Esophagus squamous epithelium (tissue), 5 donors: ENCODE data around the gene ADAMTSL2. TPM values are rescaled to one million over a fixed set of nuclear protein-coding genes. Genes with fewer than 3 reads are reported as not detected.

Experiments
- DNase-seq: peaks from one replicate; lab custom pipeline; 2025; lab: John Stamatoyannopoulos, UW
- H3K27ac ChIP-seq, 4 donors: fragments of 200-600 bp; sonication (generic); one replicate each; pipeline ENCODE4 v1.5.1; 2016 to 2019; ENCODE audit warnings: mild to moderate bottlenecking in 1 of 4
- H3K27me3 ChIP-seq, 4 donors: fragments of 200-600 bp; sonication (generic); 1 replicate in 3 of 4; 2 replicates in 1 of 4; pipeline versions ENCODE4 v1.5.1 to v1.6.0; 2017 to 2021; ENCODE audit warnings: antibody characterized with exemption in 1 of 4
- H3K36me3 ChIP-seq, 3 donors: fragments of 200-600 bp; sonication (generic); one replicate each; pipeline ENCODE4 v1.5.1; 2016 to 2019
- H3K4me1 ChIP-seq, 3 donors: fragments of 200-600 bp; sonication (generic); one replicate each; pipeline ENCODE4 v1.5.1; 2017 to 2019
- H3K4me3 ChIP-seq, 4 donors: fragments of 200-600 bp; sonication (generic); 1 replicate in 3 of 4; 2 replicates in 1 of 4; pipeline ENCODE4 v1.5.1; 2016 to 2019; ENCODE audit warnings: mild to moderate bottlenecking in 2 of 4, moderate library complexity in 1 of 4
- H3K9me3 ChIP-seq, 3 donors: fragments of 200-600 bp; sonication (generic); one replicate each; pipeline ENCODE4 v1.5.1; 2016 to 2019
- POLR2A ChIP-seq, 4 donors: fragments of 450-650 bp; IDR thresholded peaks; one replicate each; pipeline ENCODE4 v1.6.1; 2017; ENCODE audit warnings: antibody characterized with exemption in 4 of 4, mild to moderate bottlenecking in 4 of 4, moderate library complexity in 3 of 4
- WGBS, 2 donors: methylation state at CpG; one replicate each; pipeline ENCODE4 v1.1.5; 2018; 5-methylcytosine and 5-hydroxymethylcytosine counted together
- intact Hi-C: fragments of 100-400 bp; cut with DNase I; formaldehyde crosslinking; loops from one replicate; pipeline ENCODE4 v1.15.0; 2022
- total RNA-seq, 4 donors: library from RNA; depleted of rRNA; stranded (reverse); fragments of >200 nt; gene quantifications; one replicate each; pipeline ENCODE4 v1.1.0, GENCODE V29; 2016
- TF ChIP-seq, protein P1 (sequence below), 6 experiments: fragments of 450-650 bp in 4 of 6; fragments of 200-600 bp in 2 of 6; sonication (generic) in 2 of 6; IDR thresholded peaks; one replicate each; pipeline ENCODE4 v1.5.1; 2016 to 2019; ENCODE audit warnings: antibody characterized with exemption in 6 of 6, mild to moderate bottlenecking in 4 of 6, moderate library complexity in 4 of 6
- donor health status: DM: yes; HTN: yes; CAD: no.

Gene ADAMTSL2
- total RNA-seq, 4 donors from 2014 or later = 1.1 to 2.1 (median 1.4) TPM

DNA sequence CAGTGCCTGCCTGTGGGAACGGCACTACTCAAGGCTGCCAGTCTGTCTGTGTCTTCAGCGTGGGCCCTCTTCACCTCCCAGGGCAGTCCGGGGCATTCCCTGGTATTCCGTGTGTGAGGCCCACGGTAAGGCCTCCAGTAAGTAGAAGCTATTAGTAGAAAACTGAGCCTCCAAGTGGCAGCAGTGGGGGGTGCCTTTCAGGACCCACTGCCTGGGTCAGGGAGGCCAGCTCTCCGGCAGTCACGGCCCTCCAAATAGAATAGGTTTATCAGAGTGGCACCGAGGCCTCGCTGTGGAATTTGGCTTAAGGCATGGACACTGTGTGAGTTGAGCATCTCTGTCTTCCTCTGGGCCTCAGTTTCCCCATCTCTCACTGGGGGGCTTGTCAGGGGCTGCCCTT lies 23.1 kb downstream of the ADAMTSL2 start:
- Histone ChIP-seq H3K27ac (peak overlapping the region in 3 of 4 donors; percentile 63 to 83 (median 74)), H3K36me3 (no peaks in the 10 kb centered on the region), H3K4me1 (peaks cover 12 to 41% (median 16%) of the 10 kb centered on the region in 3 donors), H3K9me3 (no peaks in the 10 kb centered on the region), H3K27me3 (peaks cover 0 to 12% (median 0%) of the 10 kb centered on the region in 4 donors), H3K4me3 (no peak overlapping the region)
- intact Hi-C loops = no loop called here
- TF ChIP-seq, protein P1, sequence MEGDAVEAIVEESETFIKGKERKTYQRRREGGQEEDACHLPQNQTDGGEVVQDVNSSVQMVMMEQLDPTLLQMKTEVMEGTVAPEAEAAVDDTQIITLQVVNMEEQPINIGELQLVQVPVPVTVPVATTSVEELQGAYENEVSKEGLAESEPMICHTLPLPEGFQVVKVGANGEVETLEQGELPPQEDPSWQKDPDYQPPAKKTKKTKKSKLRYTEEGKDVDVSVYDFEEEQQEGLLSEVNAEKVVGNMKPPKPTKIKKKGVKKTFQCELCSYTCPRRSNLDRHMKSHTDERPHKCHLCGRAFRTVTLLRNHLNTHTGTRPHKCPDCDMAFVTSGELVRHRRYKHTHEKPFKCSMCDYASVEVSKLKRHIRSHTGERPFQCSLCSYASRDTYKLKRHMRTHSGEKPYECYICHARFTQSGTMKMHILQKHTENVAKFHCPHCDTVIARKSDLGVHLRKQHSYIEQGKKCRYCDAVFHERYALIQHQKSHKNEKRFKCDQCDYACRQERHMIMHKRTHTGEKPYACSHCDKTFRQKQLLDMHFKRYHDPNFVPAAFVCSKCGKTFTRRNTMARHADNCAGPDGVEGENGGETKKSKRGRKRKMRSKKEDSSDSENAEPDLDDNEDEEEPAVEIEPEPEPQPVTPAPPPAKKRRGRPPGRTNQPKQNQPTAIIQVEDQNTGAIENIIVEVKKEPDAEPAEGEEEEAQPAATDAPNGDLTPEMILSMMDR (IDR thresholded peaks at IDR 0.05) = no peak
- TF ChIP-seq POLR2A (IDR thresholded peaks at IDR 0.05) = no peak
- 80 to 95% methylated on average over 1 to 4 of the region's 9 CpGs for WGBS, 2 donors
- no peak for DNase-seq

DNA sequence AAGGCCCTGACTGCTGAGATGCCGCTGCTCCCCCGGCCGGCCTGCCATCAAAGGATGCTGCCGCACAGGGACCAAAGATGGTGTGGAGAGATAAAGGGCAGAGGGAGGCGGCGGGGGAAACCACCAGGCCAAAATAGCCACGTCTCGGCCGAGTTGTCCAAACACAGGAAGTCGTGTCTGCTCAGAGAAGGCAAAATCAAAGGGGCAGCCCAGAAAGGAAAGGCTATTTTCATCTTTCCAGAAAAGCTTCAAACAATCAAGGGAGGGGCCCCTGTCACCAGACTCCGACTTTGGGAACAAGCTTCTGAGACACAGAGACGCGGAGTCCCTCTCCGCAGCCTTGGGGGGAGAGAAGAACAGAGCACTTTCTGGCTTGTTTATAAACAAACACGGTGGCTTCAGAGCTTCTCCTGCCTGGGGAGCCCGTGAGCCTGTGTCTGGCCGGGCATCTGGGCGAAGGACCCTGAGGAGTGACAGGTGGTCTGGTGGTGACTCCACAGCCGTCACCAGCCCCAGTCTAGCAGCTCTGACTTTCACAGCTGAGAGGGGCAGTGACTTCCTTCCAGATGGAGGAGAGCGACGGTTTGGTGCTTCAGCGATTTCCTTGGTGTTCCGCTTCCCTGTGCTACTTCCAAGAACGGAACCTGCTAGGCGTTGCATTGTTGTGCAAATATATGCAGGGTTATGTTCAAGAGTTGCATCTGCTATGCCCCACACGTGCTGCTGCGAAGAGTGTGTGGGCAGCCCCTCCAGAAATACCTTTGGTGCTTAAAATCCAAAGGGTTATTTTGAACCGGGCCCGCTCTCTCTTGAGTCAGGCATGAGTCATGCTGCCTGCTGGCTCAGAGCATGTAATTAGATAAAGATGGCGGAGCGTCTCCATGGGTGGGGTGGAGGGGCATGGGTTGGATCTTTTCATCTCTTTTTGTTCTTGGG lies 24.0 kb downstream of the ADAMTSL2 start:
- intact Hi-C loops = no loop called here
- no peaks in the 10 kb centered on the region for H3K36me3 ChIP-seq
- H3K27ac ChIP-seq = peak overlapping the region; percentile 44 to 83 (median 68)
- peaks cover 0 to 18% (median 0%) of the 10 kb centered on the region in 4 donors for H3K27me3 ChIP-seq
- peaks cover 18 to 48% (median 23%) of the 10 kb centered on the region in 3 donors for H3K4me1 ChIP-seq
- TF ChIP-seq, protein P1 (IDR thresholded peaks at IDR 0.05) = no peak
- no peak for TF ChIP-seq POLR2A (IDR thresholded peaks at IDR 0.05)
- DNase-seq = no peak
- peak overlapping the region in 1 of 4 donors; percentile 28 for H3K4me3 ChIP-seq
- 10 to 36% methylated on average over 12 to 13 of the region's 31 CpGs for WGBS, 2 donors
- H3K9me3 ChIP-seq = no peaks in the 10 kb centered on the region

DNA sequence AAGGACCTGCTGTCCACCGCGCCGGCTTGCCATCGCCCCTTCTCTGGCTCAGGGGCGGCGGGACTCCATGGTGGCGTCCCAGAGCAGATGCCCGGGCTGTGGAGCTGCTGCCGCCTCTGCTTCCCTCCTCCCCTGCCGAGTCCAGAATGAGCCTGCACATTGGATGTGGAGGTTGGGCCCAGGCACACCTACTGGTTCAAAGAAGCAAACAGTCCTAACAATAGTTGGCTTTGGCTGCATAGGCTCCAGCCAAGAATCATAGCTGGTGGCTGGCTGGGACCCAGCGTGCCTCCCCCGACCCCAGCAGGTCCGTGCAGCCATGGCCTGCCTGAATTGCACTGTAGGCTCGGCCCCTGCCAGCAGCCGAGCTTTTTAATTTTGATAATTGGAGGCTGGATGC lies 25.8 kb downstream of the ADAMTSL2 start:
- Histone ChIP-seq H3K4me1 (peaks cover 23 to 58% (median 26%) of the 10 kb centered on the region in 3 donors), H3K4me3 (no peak overlapping the region), H3K9me3 (no peaks in the 10 kb centered on the region), H3K27ac (peak overlapping the region in 3 of 4 donors; percentile 16 to 35 (median 22)), H3K36me3 (no peaks in the 10 kb centered on the region), H3K27me3 (peaks cover 0 to 27% (median 0%) of the 10 kb centered on the region in 4 donors)
- intact Hi-C loops = no loop called here
- DNase-seq = no peak
- TF ChIP-seq, protein P1 (IDR thresholded peaks at IDR 0.05) = no peak
- TF ChIP-seq POLR2A (IDR thresholded peaks at IDR 0.05) = no peak
- 0 to 37% methylated on average over 1 to 6 of the region's 15 CpGs for WGBS, 2 donors

DNA sequence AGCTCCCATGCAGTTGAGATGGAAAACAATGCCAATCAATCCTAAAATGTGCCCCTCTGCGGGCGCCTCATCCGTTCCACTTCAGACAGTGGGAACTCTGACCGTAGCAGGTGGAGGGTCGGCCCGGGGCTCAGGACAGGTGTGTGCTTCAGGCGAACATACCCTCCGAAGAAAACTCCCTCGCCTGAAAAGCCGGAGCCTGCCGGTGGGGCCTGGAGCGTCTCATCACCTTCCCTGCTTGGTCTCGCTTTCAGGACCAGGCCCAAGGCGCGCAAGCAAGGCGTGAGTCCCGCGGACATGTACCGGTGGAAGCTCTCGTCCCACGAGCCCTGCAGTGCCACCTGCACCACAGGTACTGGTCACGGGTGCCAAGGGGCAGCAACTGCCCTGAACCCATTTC lies 26.4 kb downstream of the ADAMTSL2 start:
- Histone ChIP-seq H3K36me3 (no peaks in the 10 kb centered on the region), H3K27ac (peak overlapping the region in 2 of 4 donors; percentile 16 to 35), H3K27me3 (peaks cover 0 to 33% (median 0%) of the 10 kb centered on the region in 4 donors), H3K4me3 (no peak overlapping the region), H3K4me1 (peaks cover 23 to 64% (median 28%) of the 10 kb centered on the region in 3 donors), H3K9me3 (no peaks in the 10 kb centered on the region)
- no peak for DNase-seq
- WGBS, 2 donors = 89 to 93% methylated on average over 10 to 12 of the region's 22 CpGs
- intact Hi-C loops = no loop called here
- TF ChIP-seq, protein P1 (IDR thresholded peaks at IDR 0.05) = no peak
- no peak for TF ChIP-seq POLR2A (IDR thresholded peaks at IDR 0.05)
